Right atrium auricular region (tissue), 2 donors: Measurements from ENCODE around the gene AKAP13. TPM values are rescaled to one million over a fixed set of nuclear protein-coding genes. Genes with fewer than 3 reads are reported as not detected.
A peak's percentile ranks its signal among the peaks of the same experiment; 100 is the strongest.

Experiments used
- DNase-seq: peaks from one replicate; pipeline ENCODE4 v3.0.0-alpha.2; 2019; ENCODE audit warnings: low spot score
- H3K27ac ChIP-seq, 2 donors: fragments of 200-600 bp; sonication (generic); 1 replicate in 1 of 2; 2 replicates in 1 of 2; pipeline ENCODE4 v1.5.1; 2016 to 2019
- H3K27me3 ChIP-seq, 2 donors: fragments of 200-600 bp; sonication (generic); one replicate each; pipeline versions ENCODE4 v1.5.1 to v1.6.0; 2017 to 2019
- H3K36me3 ChIP-seq: fragments of 200-600 bp; sonication (generic); one replicate; pipeline ENCODE4 v1.5.1; 2016
- H3K4me1 ChIP-seq, 2 donors: fragments of 200-600 bp; sonication (generic); one replicate each; pipeline versions ENCODE4 v1.5.1 to v1.6.0; 2017 to 2019
- H3K4me3 ChIP-seq, 2 donors: fragments of 200-600 bp; sonication (generic); 1 replicate in 1 of 2; 2 replicates in 1 of 2; pipeline ENCODE4 v1.5.1; 2017 to 2019; ENCODE audit warnings: mild to moderate bottlenecking in 1 of 2, moderate library complexity in 1 of 2
- H3K9me3 ChIP-seq, 2 donors: fragments of 200-600 bp; sonication (generic); one replicate each; pipeline ENCODE4 v1.5.1; 2019
- total RNA-seq, 2 donors: library from RNA; depleted of rRNA; stranded (reverse); fragments of >200 nt; gene quantifications; one replicate each; pipeline ENCODE4 v1.1.0, GENCODE V29; 2016
- TF ChIP-seq, protein P1 (sequence below), 2 donors: fragments of 200-600 bp; sonication (generic); IDR thresholded peaks; one replicate each; pipeline ENCODE4 v1.5.1; 2019; ENCODE audit warnings: antibody characterized with exemption in 2 of 2

The AKAP13 gene
- total RNA-seq, 2 donors from 2014 or later: 293 to 339 TPM

DNA sequence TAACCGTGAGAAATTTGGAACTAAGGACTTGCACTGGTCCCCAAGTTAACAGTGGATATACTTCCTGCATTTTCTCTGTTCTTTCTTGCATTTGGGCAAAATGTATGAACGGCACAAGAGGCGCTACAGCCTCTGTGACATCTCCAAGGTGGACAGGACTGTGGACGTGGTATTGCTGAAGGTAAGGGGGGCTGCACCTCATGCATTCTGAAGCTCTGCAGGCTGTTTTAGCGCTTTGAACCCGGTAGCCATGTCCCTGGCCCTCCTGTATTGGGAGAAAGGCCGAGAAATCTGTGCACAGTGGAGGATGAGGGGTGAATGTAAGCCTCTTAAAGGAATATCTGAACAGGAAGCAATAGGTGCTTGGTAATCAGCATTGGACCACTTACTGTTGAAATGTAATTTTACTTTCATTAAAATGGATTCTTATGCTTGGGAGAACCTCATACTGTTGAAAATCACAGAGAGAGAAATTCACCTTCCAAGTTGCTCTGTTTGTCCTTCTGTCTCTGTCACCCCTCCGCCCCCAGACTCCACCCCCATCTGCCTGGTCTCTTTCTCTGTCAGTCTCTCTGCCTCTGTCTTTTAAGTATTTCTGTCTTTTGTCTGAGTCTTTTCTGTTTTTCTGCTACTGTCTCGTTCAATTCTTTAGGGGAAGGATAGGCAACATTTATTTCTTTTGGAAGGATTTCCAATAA is 239.7 kb downstream of the AKAP13 start:
- H3K4me1 ChIP-seq: peaks cover 0 to 98% of the 10 kb centered on the region in 2 donors
- H3K27ac ChIP-seq: peak overlapping the region; percentile 84 to 91
- TF ChIP-seq, protein P1, sequence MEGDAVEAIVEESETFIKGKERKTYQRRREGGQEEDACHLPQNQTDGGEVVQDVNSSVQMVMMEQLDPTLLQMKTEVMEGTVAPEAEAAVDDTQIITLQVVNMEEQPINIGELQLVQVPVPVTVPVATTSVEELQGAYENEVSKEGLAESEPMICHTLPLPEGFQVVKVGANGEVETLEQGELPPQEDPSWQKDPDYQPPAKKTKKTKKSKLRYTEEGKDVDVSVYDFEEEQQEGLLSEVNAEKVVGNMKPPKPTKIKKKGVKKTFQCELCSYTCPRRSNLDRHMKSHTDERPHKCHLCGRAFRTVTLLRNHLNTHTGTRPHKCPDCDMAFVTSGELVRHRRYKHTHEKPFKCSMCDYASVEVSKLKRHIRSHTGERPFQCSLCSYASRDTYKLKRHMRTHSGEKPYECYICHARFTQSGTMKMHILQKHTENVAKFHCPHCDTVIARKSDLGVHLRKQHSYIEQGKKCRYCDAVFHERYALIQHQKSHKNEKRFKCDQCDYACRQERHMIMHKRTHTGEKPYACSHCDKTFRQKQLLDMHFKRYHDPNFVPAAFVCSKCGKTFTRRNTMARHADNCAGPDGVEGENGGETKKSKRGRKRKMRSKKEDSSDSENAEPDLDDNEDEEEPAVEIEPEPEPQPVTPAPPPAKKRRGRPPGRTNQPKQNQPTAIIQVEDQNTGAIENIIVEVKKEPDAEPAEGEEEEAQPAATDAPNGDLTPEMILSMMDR (IDR thresholded peaks at IDR 0.05): no peak
- no peaks in the 10 kb centered on the region for H3K36me3 ChIP-seq
- H3K27me3 ChIP-seq: no peaks in the 10 kb centered on the region
- H3K9me3 ChIP-seq: no peaks in the 10 kb centered on the region
- no peak for DNase-seq
- H3K4me3 ChIP-seq: peak overlapping the region; percentile 44 to 54

DNA sequence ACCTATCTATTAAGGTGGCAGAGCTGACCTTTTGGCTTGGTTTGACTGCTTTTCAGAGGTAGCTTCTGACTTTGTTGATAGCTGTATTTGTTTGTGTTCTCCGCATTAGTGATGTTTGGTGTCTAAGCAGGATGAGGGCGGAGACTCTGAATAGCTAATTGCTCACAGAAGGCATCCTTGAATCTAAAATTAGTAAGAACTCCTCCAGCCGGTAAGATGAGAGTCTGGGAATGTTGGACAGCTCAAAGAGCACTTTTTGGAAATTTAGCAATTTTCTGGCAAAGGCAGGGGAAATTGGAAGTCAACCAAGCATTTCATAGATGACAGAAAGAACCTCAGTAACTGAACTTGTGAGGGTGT is 240.3 kb downstream of the AKAP13 start:
- peak overlapping the region; percentile 44 to 54 for H3K4me3 ChIP-seq
- H3K27me3 ChIP-seq: no peaks in the 10 kb centered on the region
- H3K36me3 ChIP-seq: peaks cover 4% of the 10 kb centered on the region
- peak overlapping the region; percentile 84 to 91 for H3K27ac ChIP-seq
- no peaks in the 10 kb centered on the region for H3K9me3 ChIP-seq
- no peak for DNase-seq
- H3K4me1 ChIP-seq: peaks cover 0 to 99% of the 10 kb centered on the region in 2 donors
- TF ChIP-seq, protein P1 (IDR thresholded peaks at IDR 0.05): no peak

DNA sequence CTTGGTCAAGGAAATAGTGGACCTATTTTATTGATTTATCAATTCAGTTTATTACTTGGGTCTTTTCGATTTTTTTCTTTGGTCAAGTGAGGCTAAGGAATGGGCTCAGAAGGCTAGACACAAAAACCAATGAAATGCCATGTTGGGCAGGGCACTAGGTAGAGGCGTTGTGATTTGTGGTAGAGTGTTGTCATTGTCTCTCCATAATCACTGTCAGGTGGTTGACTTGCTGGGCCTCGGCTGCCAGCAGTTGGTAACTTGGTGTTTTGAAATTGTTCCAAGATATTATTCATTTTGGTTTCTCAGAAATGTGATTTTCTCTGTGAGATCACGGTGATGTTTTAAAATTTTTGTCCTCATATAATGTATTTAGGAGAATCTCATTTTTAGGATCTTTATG is 240.7 kb downstream of the AKAP13 start:
- Histone ChIP-seq H3K27me3 (no peaks in the 10 kb centered on the region), H3K4me3 (peak overlapping the region; percentile 44 to 54), H3K4me1 (peaks cover 0 to 99% of the 10 kb centered on the region in 2 donors), H3K36me3 (peaks cover 8% of the 10 kb centered on the region), H3K9me3 (no peaks in the 10 kb centered on the region), H3K27ac (peak overlapping the region; percentile 84 to 91)
- TF ChIP-seq, protein P1 (IDR thresholded peaks at IDR 0.05): no peak
- DNase-seq: no peak

DNA sequence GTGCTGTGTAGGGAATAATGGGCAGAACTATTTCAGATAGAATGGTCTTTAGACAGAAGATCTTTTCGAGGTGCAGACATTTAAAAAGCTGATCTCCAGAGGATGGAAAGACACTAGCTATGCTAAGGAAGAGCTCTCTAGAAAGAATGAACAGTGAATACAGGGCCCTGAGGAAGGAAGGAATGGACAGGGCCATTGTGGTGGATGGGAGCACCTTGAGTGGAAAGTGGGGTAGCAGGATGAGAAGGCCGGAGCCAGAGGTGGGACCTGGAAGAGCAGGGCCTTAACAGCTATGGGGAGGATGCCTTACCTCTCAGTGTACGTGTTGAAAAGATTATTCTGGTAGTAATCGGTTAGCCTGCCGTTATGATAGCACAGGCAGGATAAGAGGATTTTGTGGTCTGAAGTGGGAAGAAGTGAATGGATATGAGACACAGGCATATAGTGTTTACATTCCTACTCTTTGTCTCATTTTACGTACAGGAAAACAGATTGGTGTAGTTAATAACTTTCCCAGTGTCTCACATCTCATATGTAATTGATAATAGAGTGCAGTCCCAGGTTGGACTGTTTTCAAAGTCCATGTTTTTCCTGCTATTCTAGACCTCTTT is 241.9 kb downstream of the AKAP13 start:
- Histone ChIP-seq H3K27ac (peak overlapping the region; percentile 84 to 91), H3K36me3 (peaks cover 18% of the 10 kb centered on the region), H3K4me3 (peak overlapping the region; percentile 44 to 54), H3K27me3 (no peaks in the 10 kb centered on the region), H3K9me3 (no peaks in the 10 kb centered on the region), H3K4me1 (peaks cover 0 to 98% of the 10 kb centered on the region in 2 donors)
- no peak for DNase-seq
- TF ChIP-seq, protein P1 (IDR thresholded peaks at IDR 0.05): no peak

DNA sequence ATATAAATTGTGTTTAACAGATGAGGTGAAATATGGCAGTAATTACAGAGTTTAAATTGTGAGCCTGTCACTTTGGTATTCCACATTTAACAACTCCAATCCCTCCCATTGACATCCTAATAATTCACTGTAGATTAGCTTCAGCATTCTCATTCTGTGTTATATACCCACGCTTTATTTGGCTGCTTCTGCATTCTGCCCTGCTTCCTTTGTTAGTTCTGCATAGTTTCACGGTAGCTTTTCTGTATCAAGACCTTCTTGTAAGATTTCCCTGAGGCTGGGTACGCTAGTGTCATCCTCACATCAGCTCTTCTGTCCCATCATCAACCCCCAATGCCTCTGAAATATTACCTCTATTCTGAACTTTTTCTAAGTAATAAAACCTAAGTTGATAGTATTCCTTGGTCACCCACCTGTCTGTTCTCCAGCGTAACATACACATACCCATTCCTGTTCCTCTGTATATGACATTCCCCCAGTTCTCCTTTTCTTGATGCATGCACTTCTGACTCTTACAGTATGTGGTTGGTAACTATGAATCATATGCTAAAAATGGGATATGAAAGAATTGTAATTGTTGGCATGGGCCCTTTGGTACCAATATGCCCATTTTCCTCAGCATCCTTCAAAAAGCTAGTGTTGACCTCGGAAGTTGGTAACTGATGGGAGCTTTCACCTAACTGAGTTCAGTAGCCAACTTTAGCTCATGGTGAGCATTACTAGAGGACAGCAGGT is 243.1 kb downstream of the AKAP13 start:
- Histone ChIP-seq H3K27me3 (no peaks in the 10 kb centered on the region), H3K4me1 (peaks cover 0 to 98% of the 10 kb centered on the region in 2 donors), H3K4me3 (peak overlapping the region; percentile 12 to 54), H3K36me3 (peaks cover 26% of the 10 kb centered on the region), H3K27ac (peak overlapping the region; percentile 84 to 91), H3K9me3 (no peaks in the 10 kb centered on the region)
- TF ChIP-seq, protein P1 (IDR thresholded peaks at IDR 0.05): no peak
- DNase-seq: no peak
